ENCODE measurements around the gene CARS2. TPM values are rescaled to one million over a fixed set of nuclear protein-coding genes. Genes with fewer than 3 reads are reported as not detected.
A peak's percentile ranks its signal among the peaks of the same experiment; 100 is the strongest.
"Not testable (repeated sequence)": the region's sequence is repeated elsewhere in the genome, so short reads cannot be mapped to it uniquely, and the experiment has no call there.

The CARS2 gene
- polyA plus RNA-seq, 12 donors, result 36.5 to 89.1 (median 51.6) TPM; not detected in 1

DNA sequence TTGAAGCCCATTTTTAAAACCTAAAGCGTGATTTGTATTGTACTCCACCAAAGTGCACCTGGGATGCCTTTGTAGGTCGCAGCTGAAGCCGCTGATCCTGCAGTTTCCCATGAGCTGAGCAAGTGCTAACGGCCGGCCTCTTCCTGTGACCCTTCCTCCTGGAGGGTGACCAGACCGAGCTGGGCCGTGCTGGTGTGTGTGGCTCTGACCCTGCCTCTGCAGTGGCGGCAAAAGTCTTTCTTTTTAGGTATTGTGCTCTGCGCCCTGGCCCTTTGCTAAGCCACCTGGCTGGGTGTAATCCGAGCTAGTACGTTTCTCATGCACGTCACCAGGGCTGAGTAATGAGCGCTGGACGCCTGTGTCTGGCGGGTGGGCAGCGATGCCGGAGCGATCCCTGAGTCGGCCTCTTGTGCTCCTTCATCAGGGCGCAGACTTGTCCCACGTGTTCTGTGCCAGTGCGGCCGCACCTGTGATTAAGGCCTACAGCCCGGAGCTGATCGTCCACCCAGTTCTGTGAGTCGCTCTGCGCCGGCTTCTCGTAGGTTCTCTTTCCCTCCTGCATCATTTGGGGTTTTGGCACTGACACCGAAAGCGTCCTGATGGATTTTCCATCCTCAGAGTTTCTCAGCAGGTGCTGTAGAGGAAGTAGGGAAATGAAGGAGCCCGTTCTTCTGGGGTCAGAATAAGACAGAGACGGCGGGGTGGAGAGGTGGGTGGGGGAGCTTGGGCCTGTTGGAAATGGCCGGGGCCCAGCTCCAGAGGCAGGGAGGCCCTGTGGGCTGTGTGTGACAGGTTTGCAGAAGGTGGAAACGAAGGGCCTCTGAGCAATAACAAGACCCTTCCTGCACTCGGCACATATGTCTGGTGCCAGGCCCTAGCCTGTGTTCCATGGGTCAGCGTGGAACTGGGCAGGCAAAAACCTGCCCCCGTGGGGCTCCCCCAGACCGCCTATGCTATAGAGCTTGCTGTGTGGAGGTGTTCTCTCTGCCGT lies 80.9 kb downstream of the CARS2 start:
- no peak for DNase-seq

DNA sequence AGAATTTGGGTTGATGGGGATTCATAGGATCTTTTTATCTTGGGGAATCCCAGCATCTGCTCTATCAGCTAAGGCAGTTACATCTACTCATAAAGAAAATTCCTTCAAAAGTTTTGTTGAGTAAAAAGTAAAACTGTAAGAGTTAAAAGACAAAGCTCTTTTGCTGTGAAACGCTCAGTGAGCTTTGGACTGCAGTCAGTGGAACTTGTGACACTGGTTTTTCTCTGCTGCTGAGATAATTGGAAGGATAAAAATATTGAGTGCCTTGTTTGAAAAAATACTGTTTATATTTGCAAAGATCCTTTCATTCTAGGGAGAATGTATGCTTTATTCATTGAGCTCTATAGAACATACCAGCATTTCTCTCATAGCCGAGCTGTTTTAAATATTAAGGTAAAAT lies 85.3 kb downstream of the CARS2 start:
- no peak for DNase-seq

DNA sequence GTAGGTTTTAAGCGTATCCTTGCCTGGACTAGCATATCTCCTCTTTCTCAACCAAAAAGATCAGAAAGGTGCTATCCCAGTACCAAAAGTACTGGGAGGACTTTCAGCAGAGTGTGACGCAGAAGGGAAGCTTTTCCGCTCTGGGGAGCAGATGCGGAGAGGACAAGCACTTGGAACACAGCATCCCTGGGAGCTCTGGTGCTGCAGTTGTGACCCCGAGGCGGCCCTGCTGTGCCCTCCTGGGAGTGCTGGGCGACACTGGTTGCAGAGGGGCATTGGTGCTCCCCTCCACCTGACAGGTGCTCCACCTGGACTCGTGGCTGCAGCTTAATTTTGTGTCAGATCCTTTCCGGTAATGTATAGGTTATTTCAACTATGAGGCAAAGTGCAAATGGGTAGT lies 87.1 kb downstream of the CARS2 start:
- DNase-seq, result no peak

DNA sequence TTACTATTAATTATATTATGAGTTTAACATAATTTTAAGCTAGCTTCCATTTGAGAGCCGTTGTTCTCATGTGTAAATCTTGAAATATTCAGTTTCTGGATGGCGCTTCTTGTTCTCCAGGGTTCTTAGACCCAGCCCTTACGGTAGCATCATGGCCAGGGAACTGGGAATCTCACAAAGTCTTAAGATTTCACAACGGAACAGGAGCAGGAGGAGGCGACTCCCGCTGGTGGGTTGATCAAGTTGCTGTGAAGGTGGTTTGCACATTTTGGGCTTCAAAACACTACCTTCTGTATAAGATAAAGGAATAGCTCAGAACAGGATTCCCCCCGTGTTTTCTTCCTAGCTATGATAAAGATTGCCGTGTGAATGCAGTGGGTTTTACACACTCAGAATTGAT lies 87.7 kb downstream of the CARS2 start:
- DNase-seq, result no peak

DNA sequence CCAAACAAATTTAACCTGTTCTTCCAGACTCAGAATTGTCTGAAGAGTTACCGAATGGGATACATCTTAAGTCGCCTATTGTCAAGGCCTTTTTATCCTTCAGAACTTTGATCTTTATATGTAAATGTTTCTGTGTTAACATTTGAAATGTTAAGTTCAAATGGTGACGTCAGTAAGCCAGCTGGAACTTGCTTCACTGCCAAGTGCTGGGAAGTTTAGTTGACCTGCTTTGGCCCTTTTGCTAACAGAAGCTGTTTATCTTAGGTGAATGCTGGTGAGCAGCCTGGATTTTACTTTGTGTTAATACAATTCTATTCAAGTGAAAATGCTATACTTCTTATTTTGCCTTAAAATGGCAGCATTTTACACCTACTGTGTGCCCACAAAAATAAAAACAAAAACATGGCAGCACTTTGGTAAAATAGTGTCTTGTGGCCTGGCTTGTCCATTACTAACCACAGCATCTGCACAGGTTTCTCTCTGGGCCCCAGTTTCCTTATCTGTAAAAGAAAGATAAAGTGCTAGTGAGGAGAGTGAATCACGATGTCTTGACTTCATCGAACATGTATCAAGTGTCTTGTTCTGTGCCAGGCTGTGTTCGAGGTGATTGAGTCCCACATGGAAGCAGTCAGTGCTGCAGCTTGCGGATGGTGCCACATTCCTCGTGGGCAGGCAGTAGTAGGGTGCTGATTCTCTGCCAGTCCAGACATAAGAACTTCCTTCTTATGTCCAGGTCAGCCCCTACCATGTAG lies 88.4 kb downstream of the CARS2 start:
- DNase-seq, result no peak

DNA sequence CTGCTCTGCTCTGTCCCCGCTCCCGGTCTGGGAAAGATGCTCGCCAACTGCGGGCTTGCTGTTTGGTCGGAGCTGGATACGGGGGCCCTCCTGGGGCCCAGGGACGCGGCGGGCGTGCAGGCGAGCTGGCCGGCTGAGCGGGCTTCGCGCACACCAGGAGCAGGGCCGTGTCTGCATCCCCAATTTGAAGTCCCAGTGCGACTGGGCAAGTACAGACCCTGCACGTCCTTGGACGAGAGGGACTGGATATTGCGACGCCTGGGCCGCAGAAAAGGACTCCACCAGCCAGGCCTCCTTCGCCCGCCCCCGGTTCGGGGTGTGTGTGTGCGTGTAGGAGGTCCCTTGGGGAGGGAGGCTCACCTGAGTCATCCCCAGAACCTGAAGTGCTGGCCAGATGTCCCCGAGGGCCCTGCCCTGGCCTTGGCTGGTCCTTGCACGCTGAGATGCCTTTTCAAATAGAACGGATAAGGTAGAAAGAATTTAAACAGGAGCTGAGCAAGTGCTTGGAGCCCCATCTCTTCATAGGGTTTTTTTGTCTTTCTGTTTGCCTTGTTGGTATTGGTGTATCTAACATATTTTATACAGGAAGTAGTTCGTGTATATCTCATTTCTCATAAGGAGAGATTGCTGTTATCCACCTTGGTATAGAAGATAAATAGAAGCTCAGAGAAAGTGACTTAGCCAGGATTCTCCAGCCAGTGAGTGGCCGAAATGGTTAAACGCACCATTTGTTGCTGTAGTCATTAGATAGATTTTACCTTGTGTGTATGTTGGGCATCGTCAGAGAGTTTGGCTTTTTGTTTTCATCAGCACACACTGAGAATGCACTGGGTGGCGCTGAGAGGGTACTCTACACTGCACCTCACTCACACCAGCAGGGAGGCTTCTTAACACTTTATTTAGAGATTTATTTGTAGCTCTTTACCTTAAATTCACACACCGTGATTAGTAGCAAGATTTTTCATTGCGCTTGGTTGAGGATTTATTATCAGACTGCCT lies 89.5 kb downstream of the CARS2 start:
- peak; percentile 20 for DNase-seq

DNA sequence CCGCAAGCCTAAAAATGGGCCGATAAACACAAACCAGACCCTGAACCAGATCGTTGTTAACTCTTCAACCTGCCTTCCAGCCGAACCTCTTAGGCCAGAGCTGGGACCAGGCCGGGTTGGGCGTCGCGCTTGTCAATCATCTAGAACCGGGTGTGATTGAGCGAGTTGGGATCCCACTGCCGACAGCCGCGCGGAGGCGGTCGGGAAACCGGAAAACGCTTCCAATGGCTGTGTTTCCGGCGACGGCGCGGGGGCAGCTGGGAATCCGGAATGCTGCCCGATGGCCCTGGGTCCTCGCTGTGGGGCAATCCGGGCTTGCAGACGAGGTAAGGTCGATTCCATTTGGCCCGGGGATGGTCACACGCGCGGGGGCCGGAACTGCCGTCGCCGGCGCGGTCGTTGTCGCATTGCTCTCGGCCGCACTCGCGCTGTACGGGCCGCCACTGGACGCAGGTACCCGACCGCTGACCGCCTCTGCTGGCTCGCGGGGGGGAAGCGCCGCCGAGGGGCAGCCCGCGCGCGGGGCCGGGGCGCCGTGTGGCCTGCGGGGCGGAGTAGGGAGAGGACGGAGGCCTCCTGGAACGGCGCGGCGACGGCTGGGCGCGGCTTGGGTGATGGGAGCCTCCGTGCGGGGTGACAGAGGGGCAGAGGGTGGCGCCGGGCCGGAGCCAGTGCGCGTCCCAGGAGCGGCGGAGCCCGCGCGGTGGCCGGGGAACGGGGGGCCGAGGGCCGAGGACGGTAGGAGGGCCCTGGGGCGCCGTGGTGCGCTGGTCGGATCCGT lies 90.4 kb downstream of the CARS2 start, which contains the start of gene NAXD:
TSS of gene NAXD (plus strand) at position 224 of the 781 bp plus-strand sequence. CDS start at position 281, 57 bp downstream.
- peak; percentile 93 for DNase-seq

DNA sequence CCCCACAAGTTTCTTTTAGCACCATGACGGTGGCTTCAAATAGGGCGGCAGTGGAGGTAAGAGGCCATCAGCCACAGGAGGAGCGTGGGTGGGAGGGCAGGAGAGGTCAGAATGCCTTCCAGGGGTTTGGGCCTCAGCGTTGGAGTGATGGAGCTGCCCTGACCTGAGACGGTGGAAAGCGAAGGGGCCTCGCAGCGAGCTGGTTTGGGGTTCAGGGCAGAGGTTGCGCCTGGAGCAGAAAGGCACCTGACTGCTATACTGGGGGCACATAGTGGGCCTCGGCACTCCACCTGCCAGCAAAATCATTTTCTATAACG lies 91.0 kb downstream of the CARS2 start:
- no peak for DNase-seq

DNA sequence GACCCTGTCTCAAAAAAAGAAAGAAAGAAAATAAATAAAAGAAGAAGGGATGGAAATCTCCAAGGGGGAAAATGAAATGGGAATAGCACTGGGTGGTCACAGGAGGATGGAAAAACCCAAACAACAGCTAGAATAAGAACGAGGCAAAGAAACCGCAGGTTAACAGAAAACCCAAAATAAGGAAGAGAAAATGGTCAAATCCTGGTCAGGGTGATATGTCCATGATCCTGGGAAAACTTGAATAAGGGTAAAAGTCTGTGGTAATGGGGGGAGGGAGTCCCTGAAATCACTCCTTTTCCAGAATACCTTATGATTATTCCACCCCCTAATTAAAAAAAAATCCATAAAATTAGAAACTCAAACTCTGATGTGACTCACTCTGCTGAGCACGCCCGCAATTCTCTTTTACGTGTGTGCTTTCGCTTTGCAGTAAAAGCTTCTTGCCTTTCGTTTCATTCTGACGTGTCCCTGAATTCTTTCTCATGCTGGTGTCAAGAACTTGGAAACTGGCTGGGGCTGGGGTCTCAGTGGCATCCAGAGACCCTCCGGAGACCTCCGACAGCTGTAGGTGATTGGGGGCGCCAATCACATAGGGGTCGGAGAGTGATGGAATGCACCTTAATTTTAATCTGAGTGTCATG lies 94.8 kb downstream of the CARS2 start:
- DNase-seq, result no peak

DNA sequence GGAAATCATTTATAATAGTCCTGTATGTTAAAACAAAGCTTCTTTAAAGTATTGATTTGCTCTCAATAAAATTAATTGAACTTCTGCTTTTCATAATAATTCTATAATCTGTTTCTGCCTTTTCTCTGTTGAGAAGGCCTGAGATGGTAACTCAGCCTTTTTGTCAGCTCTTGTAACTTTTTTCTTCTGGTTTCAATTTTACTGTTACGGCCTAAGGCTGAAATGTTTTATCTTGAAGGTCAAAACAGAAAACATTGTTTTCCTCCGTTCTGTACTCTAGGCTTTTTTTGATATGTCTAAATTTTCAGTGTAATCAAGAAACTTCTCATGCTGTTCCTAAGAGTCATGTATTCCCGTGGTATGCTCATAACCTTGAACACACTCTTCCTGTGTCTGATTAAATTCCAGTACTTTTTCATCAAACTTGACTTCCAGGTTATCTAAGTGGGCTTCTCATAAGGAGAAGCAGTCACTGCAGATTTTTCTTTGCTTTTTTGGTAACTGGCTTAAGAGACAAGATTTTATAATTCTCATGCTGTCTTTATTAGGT lies 98.2 kb downstream of the CARS2 start:
- DNase-seq, result no peak

DNA sequence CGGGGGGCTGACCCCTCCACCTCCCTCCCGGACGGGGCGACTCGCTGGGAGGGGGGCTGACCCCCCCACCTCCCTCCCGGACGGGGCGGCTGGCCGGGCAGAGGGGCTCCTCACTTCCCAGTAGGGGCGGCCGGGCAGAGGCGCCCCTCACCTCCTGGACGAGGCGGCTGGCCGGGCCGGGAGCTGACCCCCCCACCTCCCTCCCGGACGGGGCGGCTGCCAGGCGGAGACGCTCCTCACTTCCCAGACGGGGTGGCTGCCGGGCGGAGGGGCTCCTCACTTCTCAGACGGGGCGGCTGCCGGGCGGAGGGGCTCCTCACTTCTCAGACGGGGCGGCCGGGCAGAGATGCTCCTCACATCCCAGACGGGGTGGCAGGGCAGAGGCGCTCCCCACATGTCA lies 99.6 kb downstream of the CARS2 start:
- not testable (repeated sequence) for DNase-seq

DNA sequence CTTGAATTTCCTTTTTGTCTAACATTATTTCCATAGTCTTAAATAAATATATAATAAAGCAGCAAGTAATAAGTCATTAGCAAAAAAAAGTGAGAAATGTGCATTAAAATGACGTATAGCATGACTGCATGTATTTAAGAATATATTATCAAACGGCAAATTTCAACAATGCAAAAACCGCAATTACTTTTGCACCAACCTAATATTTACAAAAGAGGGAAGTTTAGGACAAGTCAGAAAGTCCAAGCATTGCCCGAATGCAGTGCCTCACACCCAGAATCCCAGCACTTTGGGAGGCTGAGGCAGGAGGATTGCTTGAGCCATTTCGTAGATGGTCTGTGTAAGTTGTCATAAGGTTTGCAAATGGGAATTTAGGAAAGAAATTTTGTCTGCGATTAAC lies 100.8 kb downstream of the CARS2 start:
- no peak for DNase-seq

DNA sequence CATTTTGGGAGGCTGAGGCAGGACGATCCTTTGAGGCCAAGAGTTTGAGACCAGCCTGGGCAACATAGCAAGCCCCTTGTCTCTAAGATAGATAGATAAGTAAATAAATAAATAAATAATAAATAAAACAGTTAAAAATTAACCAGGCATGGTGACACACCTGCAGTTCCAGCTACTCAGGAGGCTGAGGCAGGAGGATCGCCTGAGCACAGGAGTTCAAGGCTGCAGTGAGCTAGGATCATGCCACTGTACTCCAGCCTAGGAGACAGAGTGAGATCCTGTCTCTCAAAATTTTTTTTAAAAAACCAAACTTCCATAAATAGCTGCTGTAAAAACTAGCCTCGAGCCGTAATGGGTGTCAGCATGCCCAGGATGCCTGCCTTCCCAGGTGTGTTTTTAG lies 104.9 kb downstream of the CARS2 start:
- no peak for DNase-seq

DNA sequence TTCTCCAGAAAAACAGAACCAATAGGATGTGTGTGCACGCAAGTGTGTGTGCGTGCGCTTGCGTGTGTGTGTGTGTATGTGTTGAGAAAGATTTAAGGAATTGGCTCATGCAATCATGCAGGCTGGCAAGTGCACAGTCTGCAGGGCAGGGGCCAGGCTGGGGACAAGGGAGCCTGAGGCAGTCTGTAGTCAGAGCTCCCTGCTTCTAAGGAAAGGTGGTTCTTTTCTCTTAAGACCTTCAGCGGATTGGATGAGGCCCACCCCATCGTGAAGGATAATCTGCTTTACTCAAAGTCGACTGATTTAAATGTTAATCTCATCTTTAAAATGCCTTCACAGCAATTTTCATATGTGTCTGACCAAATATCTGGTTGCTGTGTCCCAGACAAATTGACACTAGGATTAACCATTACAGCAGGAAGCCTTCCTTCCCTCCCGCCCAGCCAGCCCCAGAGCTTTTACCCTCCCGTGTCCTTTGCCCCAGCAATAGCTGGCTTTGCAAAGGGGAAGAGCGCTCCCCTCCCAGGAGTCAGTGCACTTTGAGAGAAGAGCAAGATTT lies 105.6 kb downstream of the CARS2 start:
- no peak for DNase-seq

DNA sequence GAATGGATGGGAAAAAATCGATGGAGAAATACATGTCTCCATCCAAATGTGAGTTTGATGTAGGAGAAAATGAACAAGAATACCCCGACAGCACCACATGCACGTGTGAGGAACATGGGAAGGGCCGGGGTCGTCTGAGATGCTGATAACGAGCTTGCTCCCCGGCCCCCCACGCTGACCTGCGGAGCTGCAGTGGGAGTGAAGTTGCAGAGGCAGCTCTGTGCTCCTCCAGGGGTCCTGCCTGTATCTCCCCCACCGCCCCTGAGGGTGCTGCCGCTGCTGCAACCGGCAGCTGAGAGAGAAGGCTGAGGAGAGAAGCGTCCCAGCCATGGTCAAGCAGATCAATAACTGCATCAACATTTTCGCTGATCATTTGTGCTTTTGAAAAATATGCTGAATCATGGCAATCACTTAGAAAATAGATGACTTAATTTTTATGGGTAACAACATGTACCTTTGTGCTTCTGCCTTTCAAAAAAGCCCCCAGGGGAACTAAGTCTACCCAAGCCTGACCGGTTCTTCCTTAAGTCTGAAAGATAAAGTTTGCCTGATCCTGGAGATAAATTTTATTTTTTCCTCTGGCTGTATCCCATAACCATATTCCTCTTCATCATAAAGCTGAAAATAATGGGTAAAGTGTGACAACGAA lies 108.8 kb downstream of the CARS2 start:
- DNase-seq, result no peak

DNA sequence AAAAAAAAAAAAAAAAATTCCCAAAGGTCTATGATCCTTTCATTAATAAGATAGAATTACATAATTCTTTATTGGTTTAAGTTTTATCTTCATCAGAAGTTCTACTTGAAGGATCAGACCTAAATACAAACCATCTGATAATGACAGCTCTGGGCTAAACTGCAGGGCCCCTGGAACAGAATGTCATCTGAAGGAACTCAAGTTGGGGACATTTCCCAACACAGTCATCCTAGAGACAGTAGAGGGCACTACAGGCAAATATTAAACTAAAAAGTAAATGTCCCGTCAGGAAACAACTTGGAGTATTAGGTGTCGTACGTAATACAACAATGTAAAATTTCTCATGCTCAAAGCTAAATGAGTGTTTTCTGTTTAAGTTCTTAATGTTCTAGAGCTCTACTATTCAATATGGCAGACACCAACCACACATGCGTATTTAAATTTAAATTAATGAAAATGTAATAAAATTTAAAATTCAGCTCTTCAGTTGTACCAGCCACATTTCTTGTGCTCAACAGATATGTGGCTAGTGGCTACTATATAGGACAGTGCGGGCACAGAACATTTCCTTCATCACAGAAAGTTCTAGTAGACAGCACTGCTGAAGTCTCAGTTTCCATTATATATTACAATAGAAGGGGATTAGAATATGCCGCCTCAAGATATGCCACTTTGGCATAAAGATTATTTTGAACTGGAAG lies 112.3 kb downstream of the CARS2 start:
- peak; percentile 53 for DNase-seq

DNA sequence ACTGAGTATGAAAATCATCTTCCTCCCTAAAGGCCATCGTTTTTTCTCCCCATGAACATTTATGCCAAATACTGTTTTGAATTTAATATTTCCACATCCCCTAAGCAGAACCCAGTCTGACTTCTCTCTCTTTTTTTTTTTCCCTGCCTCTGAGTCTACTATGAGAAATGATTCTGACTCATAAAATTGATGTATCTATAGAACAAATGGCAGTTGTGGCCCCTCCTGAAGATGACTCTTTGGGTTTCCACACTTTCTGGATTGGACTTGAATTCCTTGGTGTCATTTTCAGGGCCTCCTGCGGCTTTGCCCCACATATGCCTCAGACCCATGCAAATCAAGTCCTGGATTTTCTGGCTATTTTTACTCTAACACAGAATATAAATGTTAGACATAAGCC lies 113.3 kb downstream of the CARS2 start:
- no peak for DNase-seq
